AG10803 (cell line): ENCODE results near the gene CCDC12.

Source experiments
- DNase-seq: peaks from one replicate; pipeline ENCODE4 v3.0.0; 2010; ENCODE audit warnings: low read depth
- H3K4me3 ChIP-seq: 2 replicates; pipeline ENCODE4 v1.5.1; 2011; ENCODE audit warnings: mild to moderate bottlenecking, low read length, control low read depth
- TF ChIP-seq, protein P1 (sequence below): conservative IDR thresholded peaks from 2 replicates; pipeline ENCODE4 v1.5.1; 2011; ENCODE audit warnings: mild to moderate bottlenecking, low read length, control low read depth, inconsistent platforms

CCDC12 gene

DNA sequence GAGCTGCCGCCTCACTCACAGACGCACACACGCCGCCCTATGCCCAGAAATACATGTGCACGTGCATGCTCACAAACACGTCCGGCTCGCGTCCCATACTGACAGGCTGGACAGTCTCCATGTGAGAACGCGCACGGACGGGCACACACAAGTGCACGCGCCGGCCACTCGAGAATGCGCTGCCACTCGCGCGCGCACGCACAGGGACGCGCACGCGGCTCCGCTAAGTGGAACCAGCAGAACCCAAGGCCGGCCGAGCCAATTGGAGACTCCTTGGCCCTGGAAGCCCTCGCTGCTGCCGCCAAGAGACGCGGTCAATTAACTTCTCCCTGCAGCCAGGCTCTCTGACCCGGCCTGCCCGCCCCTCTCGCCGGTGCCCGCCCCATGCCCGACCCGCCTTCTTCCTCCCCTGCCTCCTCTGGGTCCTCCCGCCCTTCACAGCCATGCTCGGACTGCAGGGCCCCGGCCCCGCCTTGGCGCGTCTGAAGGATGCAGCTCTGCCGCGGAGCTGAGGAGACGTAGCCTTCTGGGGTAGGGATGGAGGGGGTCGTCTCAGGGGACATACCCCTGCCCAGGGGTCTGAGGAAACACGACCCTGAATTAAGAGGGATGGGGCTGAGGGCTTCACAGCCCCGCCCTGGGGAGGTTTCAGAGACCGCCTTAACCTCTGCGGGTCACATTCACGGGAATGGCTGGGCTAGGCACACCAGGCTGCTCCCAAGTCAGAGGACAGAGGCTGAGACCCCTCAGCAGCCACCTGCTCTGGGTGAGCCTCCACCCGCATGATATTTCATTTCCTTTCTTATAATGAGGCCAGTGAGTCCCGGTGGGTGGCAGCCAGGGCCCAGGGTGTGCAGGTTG, 84.0 kb downstream of the CCDC12 start:
- peak overlapping the region; percentile 49 for H3K4me3 ChIP-seq
- peak; percentile 58 for DNase-seq
- TF ChIP-seq, protein P1, sequence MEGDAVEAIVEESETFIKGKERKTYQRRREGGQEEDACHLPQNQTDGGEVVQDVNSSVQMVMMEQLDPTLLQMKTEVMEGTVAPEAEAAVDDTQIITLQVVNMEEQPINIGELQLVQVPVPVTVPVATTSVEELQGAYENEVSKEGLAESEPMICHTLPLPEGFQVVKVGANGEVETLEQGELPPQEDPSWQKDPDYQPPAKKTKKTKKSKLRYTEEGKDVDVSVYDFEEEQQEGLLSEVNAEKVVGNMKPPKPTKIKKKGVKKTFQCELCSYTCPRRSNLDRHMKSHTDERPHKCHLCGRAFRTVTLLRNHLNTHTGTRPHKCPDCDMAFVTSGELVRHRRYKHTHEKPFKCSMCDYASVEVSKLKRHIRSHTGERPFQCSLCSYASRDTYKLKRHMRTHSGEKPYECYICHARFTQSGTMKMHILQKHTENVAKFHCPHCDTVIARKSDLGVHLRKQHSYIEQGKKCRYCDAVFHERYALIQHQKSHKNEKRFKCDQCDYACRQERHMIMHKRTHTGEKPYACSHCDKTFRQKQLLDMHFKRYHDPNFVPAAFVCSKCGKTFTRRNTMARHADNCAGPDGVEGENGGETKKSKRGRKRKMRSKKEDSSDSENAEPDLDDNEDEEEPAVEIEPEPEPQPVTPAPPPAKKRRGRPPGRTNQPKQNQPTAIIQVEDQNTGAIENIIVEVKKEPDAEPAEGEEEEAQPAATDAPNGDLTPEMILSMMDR, result no peak

DNA sequence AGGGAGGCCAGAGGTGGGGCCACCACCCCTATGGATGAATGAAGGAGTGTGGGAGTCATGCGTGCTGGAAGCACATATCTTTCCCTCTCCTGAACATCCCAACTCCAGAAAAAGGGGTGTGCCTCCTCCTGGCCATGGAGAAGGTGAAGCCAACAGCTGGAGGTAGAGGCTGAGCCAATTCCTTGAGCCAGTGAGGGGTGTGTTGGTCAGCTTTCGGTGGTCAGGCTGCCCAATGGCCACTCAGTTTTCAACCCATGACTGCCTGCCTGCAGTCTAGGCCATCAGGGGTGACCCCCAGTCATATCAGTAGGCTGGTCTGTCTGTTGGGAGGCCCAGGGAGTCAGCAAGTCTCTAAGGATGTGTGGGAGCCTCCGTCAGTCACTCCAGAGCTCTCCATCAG, 85.4 kb downstream of the CCDC12 start:
- no peak for DNase-seq
- TF ChIP-seq, protein P1, result no peak

DNA sequence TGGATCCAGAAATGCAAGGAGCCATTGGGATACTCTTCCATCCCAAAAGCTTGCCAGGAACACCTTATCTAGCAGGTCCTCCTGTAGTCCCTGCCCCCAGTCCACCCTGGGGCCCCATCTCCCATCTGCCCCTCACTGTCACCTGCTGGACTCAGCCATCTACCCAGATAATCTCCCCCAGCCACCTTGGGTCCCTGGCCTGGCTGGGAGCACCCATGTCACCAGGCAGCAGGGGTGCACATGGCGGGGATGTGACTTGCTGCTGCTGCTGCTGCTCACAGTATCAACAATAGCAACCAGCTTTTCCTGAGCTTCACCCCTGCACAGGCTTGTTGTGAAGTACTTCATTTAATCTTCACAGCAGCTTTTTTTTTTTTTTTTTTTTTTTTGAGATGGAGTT, 86.4 kb downstream of the CCDC12 start:
- TF ChIP-seq, protein P1, result no peak
- no peak for DNase-seq
- no peak overlapping the region for H3K4me3 ChIP-seq

More for the DNA sequence above, 85.4 kb downstream of the CCDC12 start:
- H3K4me3 ChIP-seq, result no peak overlapping the region

DNA sequence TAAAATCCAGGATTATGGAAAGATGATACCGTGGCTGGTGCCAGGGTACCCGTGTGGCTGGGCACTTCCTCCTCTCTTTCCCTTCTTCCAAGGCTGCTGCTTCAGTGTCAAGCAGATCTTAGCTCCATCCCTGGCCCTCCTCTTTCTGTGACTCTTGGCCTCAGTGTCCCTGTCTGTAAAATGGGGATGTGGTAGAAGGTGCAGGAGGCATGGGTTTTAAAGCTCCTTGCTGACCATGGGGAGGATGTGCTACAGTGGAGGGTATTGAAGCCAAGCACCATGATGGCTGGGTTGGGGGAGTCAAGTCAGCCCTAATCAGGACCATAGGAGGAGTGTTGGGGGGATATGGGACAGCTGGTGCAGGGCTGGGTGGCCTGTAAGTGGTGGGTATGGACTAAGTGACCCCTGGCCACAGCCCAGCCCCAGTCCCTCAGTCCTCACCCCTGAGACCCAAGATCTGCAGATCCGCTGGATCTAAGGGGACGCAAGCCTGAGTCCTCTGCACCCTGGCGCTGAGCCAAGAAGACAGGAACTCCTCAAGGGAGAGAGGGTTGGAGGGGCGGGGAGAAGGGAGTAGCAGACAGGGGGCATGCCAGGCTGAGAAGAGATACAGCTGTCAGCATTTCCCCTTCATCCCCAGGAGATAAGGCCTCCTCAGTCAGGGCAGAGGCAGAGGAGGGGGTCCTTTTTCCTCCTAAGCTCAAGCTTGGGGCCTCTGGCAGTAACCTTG, 87.0 kb downstream of the CCDC12 start:
- TF ChIP-seq, protein P1, result no peak
- DNase-seq, result no peak
- H3K4me3 ChIP-seq, result no peak overlapping the region

DNA sequence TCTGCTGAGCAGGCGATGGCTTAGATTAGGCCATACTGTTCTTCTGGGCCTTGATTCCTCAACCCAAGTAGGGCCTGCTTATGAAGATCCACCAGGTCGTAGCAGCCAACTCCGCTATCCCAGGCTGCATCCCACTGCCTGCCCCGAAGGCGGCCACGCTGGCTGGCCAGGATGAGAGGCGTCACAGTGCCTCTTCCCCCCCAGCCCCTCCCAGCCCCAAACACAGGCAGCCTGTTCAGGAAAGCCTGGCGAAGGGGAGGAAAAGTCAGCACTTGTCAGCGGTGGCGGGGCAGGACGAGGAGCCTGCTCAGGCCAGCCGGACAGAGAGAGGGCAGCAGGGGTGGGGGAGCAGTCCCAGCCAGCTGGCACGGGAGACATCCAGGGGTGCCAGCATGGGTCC, 87.8 kb downstream of the CCDC12 start:
- TF ChIP-seq, protein P1, result no peak

DNA sequence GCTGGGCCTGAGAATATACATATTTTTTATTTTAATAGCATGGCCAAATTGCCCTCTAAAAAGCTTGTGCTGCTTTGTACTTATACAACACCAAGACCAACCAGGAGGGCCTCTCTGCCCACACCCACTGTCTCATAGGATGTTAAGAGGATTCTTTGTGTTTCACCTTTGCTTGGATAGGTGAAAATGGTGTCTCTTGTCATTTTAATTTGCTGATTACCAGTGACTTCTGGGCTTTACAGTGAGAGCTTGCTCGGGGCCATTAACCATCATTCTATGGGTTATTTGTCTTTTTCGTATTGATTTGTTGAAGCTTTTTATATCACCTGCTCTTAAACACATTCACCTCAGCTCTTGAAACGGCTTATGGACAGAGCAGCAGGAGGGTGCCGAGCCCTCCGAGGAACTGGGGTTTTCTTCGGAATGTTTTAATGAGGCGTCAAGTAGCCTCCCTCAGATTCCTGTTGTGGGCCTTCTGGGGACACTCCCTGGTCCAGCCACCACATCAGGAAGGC, 88.5 kb downstream of the CCDC12 start:
- TF ChIP-seq, protein P1, result no peak
- no peak for DNase-seq
- no peak overlapping the region for H3K4me3 ChIP-seq

More for the DNA sequence above, 87.8 kb downstream of the CCDC12 start:
- no peak for DNase-seq
- no peak overlapping the region for H3K4me3 ChIP-seq
